Effector memory CD8-positive, alpha-beta T cell (primary cell): ENCODE measurements around the gene VCY1B.
"Not testable (repeated sequence)": the region's sequence is repeated elsewhere in the genome, so short reads cannot be mapped to it uniquely, and the experiment has no call there.

ENCODE experiments used
- ATAC-seq: fragments of 150-1000 bp; cut with Tn5 transposase; replicated peaks from 2 replicates; pipeline ENCODE4 v1.10.0; 2021; ENCODE audit warnings: mild to moderate bottlenecking, moderate library complexity
- DNase-seq, 3 experiments: peaks; one replicate each; pipeline ENCODE4 v3.0.0; 2021
- H3K27ac Mint-ChIP-seq, 2 donors: one replicate each; pipeline ENCODE4 v1.8.0; 2022; ENCODE audit warnings: mild to moderate bottlenecking in 2 of 2, mixed read lengths in 2 of 2, moderate library complexity in 2 of 2
- H3K27me3 Mint-ChIP-seq, 2 donors: one replicate each; pipeline ENCODE4 v1.8.0; 2022; ENCODE audit warnings: mixed read lengths in 2 of 2
- H3K36me3 Mint-ChIP-seq: one replicate; pipeline ENCODE4 v1.8.0; 2022; ENCODE audit warnings: mild to moderate bottlenecking, moderate library complexity, mixed read lengths; ENCODE audit not compliant: insufficient read depth
- H3K4me1 Mint-ChIP-seq, 2 donors: one replicate each; pipeline ENCODE4 v1.8.0; 2022; ENCODE audit warnings: low read depth in 2 of 2, mixed read lengths in 2 of 2
- H3K4me3 Mint-ChIP-seq, 2 donors: one replicate each; pipeline ENCODE4 v1.8.0; 2022; ENCODE audit warnings: mild to moderate bottlenecking in 2 of 2, mixed read lengths in 2 of 2, moderate library complexity in 2 of 2
- H3K9me3 Mint-ChIP-seq, 2 donors: one replicate each; pipeline ENCODE4 v1.8.0; 2022; ENCODE audit warnings: mixed read lengths in 2 of 2
- total RNA-seq, 9 experiments: gene quantifications; one replicate each; lab custom pipeline; 2026; lab: John Stamatoyannopoulos, UW

VCY1B gene
- 0 reads per million in 9 experiments for total RNA-seq

DNA sequence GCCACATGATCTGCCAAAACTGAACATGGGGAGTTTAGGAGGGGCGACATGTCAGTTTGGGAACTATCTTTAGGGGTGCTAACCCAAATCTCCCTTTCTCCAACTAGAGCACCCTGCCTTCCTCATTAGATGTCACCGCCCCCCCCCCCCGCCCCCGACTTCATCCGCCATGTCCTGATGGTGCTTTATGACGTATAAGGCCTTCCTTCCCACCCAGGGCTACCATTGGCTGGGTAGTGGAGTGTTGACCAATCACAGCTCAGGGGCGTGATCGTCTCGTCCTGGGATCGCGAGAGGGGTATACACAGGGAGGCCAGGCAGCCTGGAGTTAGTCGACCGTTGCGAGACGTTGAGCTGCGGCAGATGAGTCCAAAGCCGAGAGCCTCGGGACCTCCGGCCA, at the start of gene VCY1B:
VCY1B (plus strand) TSS at position 301 of the 400 bp plus-strand sequence; CDS start at position 364, 63 bp downstream.
- not testable (repeated sequence) for H3K4me3 Mint-ChIP-seq, H3K27ac Mint-ChIP-seq, H3K4me1 Mint-ChIP-seq, DNase-seq, H3K27me3 Mint-ChIP-seq, H3K36me3 Mint-ChIP-seq, H3K9me3 Mint-ChIP-seq, ATAC-seq

DNA sequence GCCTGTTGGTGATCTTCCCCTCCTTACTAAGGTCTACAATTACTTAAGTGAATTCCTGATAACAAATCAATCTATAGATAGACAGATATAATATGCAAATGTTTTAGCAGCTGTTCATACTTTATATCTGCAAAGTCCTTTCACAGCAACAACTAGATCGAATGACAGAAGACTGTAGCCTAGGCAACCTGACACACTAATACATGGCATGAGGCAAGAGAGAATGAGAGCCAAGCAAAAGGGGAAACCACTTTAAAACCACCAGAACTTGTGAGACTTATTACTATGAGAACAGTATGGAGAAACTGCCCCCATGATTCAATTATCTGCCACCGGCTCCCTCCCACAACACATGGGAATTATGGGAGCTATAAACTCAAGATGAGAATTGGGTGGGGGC, 44.1 kb upstream of the VCY1B start:
- H3K27me3 Mint-ChIP-seq, H3K4me3 Mint-ChIP-seq, ATAC-seq, H3K27ac Mint-ChIP-seq, H3K4me1 Mint-ChIP-seq, H3K9me3 Mint-ChIP-seq, DNase-seq, H3K36me3 Mint-ChIP-seq: not testable (repeated sequence)

DNA sequence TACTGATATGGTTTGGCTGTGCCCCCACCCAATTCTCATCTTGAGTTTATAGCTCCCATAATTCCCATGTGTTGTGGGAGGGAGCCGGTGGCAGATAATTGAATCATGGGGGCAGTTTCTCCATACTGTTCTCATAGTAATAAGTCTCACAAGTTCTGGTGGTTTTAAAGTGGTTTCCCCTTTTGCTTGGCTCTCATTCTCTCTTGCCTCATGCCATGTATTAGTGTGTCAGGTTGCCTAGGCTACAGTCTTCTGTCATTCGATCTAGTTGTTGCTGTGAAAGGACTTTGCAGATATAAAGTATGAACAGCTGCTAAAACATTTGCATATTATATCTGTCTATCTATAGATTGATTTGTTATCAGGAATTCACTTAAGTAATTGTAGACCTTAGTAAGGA, 25.6 kb upstream of the VCY1B start:
- not testable (repeated sequence) for H3K36me3 Mint-ChIP-seq, H3K4me1 Mint-ChIP-seq, H3K4me3 Mint-ChIP-seq, H3K9me3 Mint-ChIP-seq, ATAC-seq, DNase-seq, H3K27ac Mint-ChIP-seq, H3K27me3 Mint-ChIP-seq

DNA sequence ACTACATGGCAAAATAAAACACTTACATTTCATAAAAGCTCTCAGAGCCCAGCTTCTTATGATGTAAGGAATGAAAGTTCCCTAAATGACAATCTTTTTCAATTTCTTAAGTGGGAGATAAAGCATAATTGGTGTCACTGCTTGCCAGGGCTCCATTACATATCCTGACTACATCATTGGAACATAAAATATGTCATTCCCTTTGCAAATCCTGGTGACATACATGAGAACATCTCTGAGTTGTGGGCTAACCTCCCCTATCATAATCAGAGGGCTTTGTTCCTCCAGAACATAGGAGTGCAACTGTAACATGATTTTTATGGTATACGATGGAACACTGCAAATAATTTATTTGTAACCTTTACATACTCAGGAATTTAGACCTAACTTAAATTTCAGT, 29.9 kb downstream of the VCY1B start:
- no peaks in the 10 kb centered on the region for H3K36me3 Mint-ChIP-seq
- H3K27ac Mint-ChIP-seq = no peak overlapping the region
- ATAC-seq (no peak), DNase-seq (no peak)
- no peak overlapping the region for H3K4me3 Mint-ChIP-seq
- no peaks in the 10 kb centered on the region for H3K4me1 Mint-ChIP-seq
- H3K9me3 Mint-ChIP-seq = no peaks in the 10 kb centered on the region
- H3K27me3 Mint-ChIP-seq = peaks cover 0 to 14% of the 10 kb centered on the region in 2 donors
